HT1080 (cell line): ENCODE results near the gene OXCT1. TPM values are rescaled to one million over a fixed set of nuclear protein-coding genes. Genes with fewer than 3 reads are reported as not detected.
"Not testable (repeated sequence)": the region's sequence is repeated elsewhere in the genome, so short reads cannot be mapped to it uniquely, and the experiment has no call there.

Source experiments
- DNase-seq: peaks from one replicate; pipeline ENCODE4 v3.0.0-alpha.2; 2015; ENCODE audit warnings: low read depth
- total RNA-seq: library from RNA; depleted of rRNA; stranded (reverse); fragments of >200 nt; shearing (Covaris generic); gene quantifications from 2 replicates; pipeline ENCODE4 v1.2.3, GENCODE V29; 2014

Gene OXCT1
- total RNA-seq, 1 experiment from 2014 or later = 17.6 TPM

GRCh38 chr5:41874512-41875060 is 4.4 kb upstream of the OXCT1 start:
- no peak for DNase-seq

GRCh38 chr5:41871852-41872251 is 1.6 kb upstream of the OXCT1 start:
- DNase-seq = no peak

- no peak for DNase-seq
Observed at GRCh38 chr5:41870627-41871048, 413 bp upstream of the OXCT1 start.

- peak; percentile 11 for DNase-seq
Observed at GRCh38 chr5:41869151-41869723, 988 bp downstream of the OXCT1 start.

GRCh38 chr5:41863871-41864486 is 6.2 kb downstream of the OXCT1 start:
- no peak for DNase-seq

- no peak for DNase-seq
Observed at GRCh38 chr5:41858890-41859289, 11.3 kb downstream of the OXCT1 start.

- no peak for DNase-seq
Observed at GRCh38 chr5:41857989-41858388, 12.2 kb downstream of the OXCT1 start.

- DNase-seq = peak; percentile 51
Observed at GRCh38 chr5:41856644-41857491, 13.4 kb downstream of the OXCT1 start.

- no peak for DNase-seq
Observed at GRCh38 chr5:41852293-41852692, 17.9 kb downstream of the OXCT1 start.

- no peak for DNase-seq
Observed at GRCh38 chr5:41851116-41851515, 19.1 kb downstream of the OXCT1 start.

GRCh38 chr5:41848983-41849382 is 21.2 kb downstream of the OXCT1 start:
- DNase-seq = no peak

- DNase-seq = not testable (repeated sequence)
Observed at GRCh38 chr5:41845751-41846150, 24.5 kb downstream of the OXCT1 start.

- DNase-seq = no peak
Observed at GRCh38 chr5:41844502-41844901, 25.7 kb downstream of the OXCT1 start.

- DNase-seq = peak; percentile 21
Observed at GRCh38 chr5:41843456-41844370, 26.5 kb downstream of the OXCT1 start.

- DNase-seq = no peak
Observed at GRCh38 chr5:41842777-41843176, 27.4 kb downstream of the OXCT1 start.

GRCh38 chr5:41841325-41841724 is 28.9 kb downstream of the OXCT1 start:
- no peak for DNase-seq

- DNase-seq = no peak
Observed at GRCh38 chr5:41840251-41840650, 30.0 kb downstream of the OXCT1 start.

GRCh38 chr5:41837793-41838192 is 32.4 kb downstream of the OXCT1 start:
- DNase-seq = no peak

GRCh38 chr5:41835645-41836044 is 34.6 kb downstream of the OXCT1 start:
- DNase-seq = peak; percentile 92

- DNase-seq = no peak
Observed at GRCh38 chr5:41834506-41834905, 35.7 kb downstream of the OXCT1 start.

- DNase-seq = no peak
Observed at GRCh38 chr5:41832430-41832829, 37.8 kb downstream of the OXCT1 start.
